Gastroesophageal sphincter (tissue), 4 donors: ENCODE results near the gene IMMP2L. TPM values are rescaled to one million over a fixed set of nuclear protein-coding genes. Genes with fewer than 3 reads are reported as not detected.

ENCODE experiments used
- ATAC-seq: fragments of 150-250 bp; one replicate; pipeline ENCODE4 v1.9.1; 2016; ENCODE audit warnings: mild to moderate bottlenecking, moderate library complexity
- H3K27ac ChIP-seq, 4 donors: fragments of 200-600 bp; sonication (generic) in 3 of 4; 1 replicate in 3 of 4; 2 replicates in 1 of 4; pipeline ENCODE4 v1.5.1; 2016 to 2019
- H3K27me3 ChIP-seq: fragments of 200-600 bp; sonication (generic); one replicate; pipeline ENCODE4 v1.5.1; 2019
- H3K36me3 ChIP-seq, 2 donors: fragments of 200-600 bp; sonication (generic); one replicate each; pipeline ENCODE4 v1.5.1; 2019; ENCODE audit warnings: control low read depth in 1 of 2
- H3K4me1 ChIP-seq, 3 donors: fragments of 200-600 bp; sonication (generic); 1 replicate in 2 of 3; 2 replicates in 1 of 3; pipeline ENCODE4 v1.5.1; 2016 to 2019; ENCODE audit warnings: control low read depth in 2 of 3
- H3K4me3 ChIP-seq, 2 donors: fragments of 200-600 bp; sonication (generic); one replicate each; pipeline ENCODE4 v1.5.1; 2019; ENCODE audit warnings: mild to moderate bottlenecking in 1 of 2, moderate library complexity in 1 of 2
- H3K9me3 ChIP-seq, 3 donors: fragments of 200-600 bp; sonication (generic); one replicate each; pipeline ENCODE4 v1.5.1; 2017 to 2019; ENCODE audit warnings: control low read depth in 2 of 3
- CTCF ChIP-seq, 4 experiments: fragments of 200-600 bp in 2 of 4; fragments of 450-650 bp in 2 of 4; sonication (generic) in 1 of 4; IDR thresholded peaks; one replicate each; pipeline ENCODE4 v1.5.1; 2017 to 2019; ENCODE audit warnings: antibody characterized with exemption in 4 of 4, mild to moderate bottlenecking in 2 of 4, moderate library complexity in 2 of 4
- EP300 ChIP-seq: sonication (generic); formaldehyde crosslinking; IDR thresholded peaks from one replicate; pipeline ENCODE4 v1.6.1; 2017; ENCODE audit warnings: antibody characterized with exemption, mild to moderate bottlenecking
- POLR2A ChIP-seq, 2 donors: fragments of 450-650 bp; IDR thresholded peaks; one replicate each; pipeline ENCODE4 v1.6.1; 2017; ENCODE audit warnings: antibody characterized with exemption in 2 of 2, mild to moderate bottlenecking in 2 of 2, moderate library complexity in 1 of 2
- POLR2AphosphoS5 ChIP-seq: sonication (generic); formaldehyde crosslinking; IDR thresholded peaks from one replicate; pipeline ENCODE4 v1.6.1; 2017; ENCODE audit warnings: antibody characterized with exemption
- WGBS, 2 donors: methylation state at CpG; one replicate each; pipeline ENCODE4 v1.1.5; 2018; ENCODE audit warnings: low coverage in 1 of 2; 5-methylcytosine and 5-hydroxymethylcytosine counted together
- total RNA-seq, 4 donors: library from RNA; depleted of rRNA; stranded (reverse); fragments of >200 nt; gene quantifications; one replicate each; pipeline ENCODE4 v1.1.0, GENCODE V29; 2016

IMMP2L gene
- total RNA-seq, 4 donors from 2014 or later: 13.6 to 38.5 (median 30.1) TPM

DNA sequence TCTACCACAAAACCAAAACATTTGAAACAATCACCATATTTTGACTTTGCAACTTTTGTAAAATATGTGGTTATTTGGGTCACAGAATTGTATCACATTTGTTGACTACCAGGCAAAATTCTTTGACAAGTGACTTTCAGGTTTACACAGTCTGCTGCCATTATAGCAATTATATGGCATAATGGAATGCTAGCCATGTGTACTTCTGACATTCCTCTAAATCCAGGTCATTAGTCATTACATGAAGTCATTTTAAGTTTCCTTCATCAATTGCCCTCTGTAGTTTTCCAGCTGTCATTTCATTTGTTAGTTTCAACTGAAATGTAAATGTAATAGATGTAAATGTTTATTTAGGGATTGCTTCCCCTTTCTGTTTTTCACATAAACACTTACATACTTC lies 137.5 kb downstream of the IMMP2L start:
- Histone ChIP-seq H3K36me3 (no peaks in the 10 kb centered on the region), H3K4me1 (no peaks in the 10 kb centered on the region), H3K27me3 (no peaks in the 10 kb centered on the region), H3K9me3 (no peaks in the 10 kb centered on the region), H3K4me3 (no peak overlapping the region), H3K27ac (no peak overlapping the region)
- no peak for TF ChIP-seq POLR2A (IDR thresholded peaks at IDR 0.05)
- TF ChIP-seq EP300: no peak
- TF ChIP-seq CTCF (IDR thresholded peaks at IDR 0.05): no peak
- TF ChIP-seq POLR2AphosphoS5: no peak
- no peak for ATAC-seq

DNA sequence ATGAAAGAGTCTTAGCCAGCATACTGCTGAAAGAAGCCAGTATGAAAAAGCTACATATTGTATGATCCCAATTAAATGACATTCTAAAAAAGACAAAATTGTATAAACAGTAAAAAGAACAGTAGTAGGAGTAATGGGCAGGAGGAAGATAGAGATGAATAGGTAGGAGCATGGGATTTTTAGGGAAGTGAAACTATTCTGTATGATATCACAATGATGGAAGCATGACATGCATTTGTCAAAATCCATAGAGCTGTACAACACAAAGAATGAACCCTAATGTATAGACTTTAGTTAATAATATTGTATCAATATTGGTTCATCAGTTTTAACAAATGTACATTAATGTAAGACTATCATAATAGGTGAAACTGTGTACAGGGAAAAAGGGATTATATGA lies 147.9 kb downstream of the IMMP2L start:
- TF ChIP-seq POLR2A (IDR thresholded peaks at IDR 0.05) (no peak), CTCF (IDR thresholded peaks at IDR 0.05) (no peak), POLR2AphosphoS5 (no peak)
- no peak overlapping the region for H3K27ac ChIP-seq
- peaks cover 0 to 5% (median 0%) of the 10 kb centered on the region in 3 donors for H3K4me1 ChIP-seq
- no peaks in the 10 kb centered on the region for H3K36me3 ChIP-seq
- no peak for ATAC-seq
- no peaks in the 10 kb centered on the region for H3K9me3 ChIP-seq
- H3K4me3 ChIP-seq: no peak overlapping the region
- H3K27me3 ChIP-seq: no peaks in the 10 kb centered on the region

GRCh38 chr7:111413739-111414138 lies 148.6 kb downstream of the IMMP2L start:
- no peak overlapping the region for H3K4me3 ChIP-seq

GRCh38 chr7:111410899-111411298 lies 151.4 kb downstream of the IMMP2L start:
- ATAC-seq: no peak
- TF ChIP-seq POLR2AphosphoS5 (no peak), EP300 (no peak), CTCF (IDR thresholded peaks at IDR 0.05) (no peak), POLR2A (IDR thresholded peaks at IDR 0.05) (no peak)
- Histone ChIP-seq H3K36me3 (no peaks in the 10 kb centered on the region), H3K27ac (no peak overlapping the region), H3K9me3 (no peaks in the 10 kb centered on the region), H3K4me1 (peaks cover 0 to 5% (median 0%) of the 10 kb centered on the region in 3 donors), H3K4me3 (no peak overlapping the region), H3K27me3 (no peaks in the 10 kb centered on the region)

More at GRCh38 chr7:111413739-111414138, 148.6 kb downstream of the IMMP2L start:
- H3K9me3 ChIP-seq: no peaks in the 10 kb centered on the region
- no peak for ATAC-seq
- peaks cover 0 to 5% (median 0%) of the 10 kb centered on the region in 3 donors for H3K4me1 ChIP-seq
- no peaks in the 10 kb centered on the region for H3K27me3 ChIP-seq
- H3K27ac ChIP-seq: no peak overlapping the region
- H3K36me3 ChIP-seq: no peaks in the 10 kb centered on the region
- WGBS, 2 donors: 71% methylated on average over 1 to 3 of the region's 3 CpGs
- TF ChIP-seq POLR2AphosphoS5 (no peak), CTCF (IDR thresholded peaks at IDR 0.05) (no peak), EP300 (no peak), POLR2A (IDR thresholded peaks at IDR 0.05) (no peak)

- no peaks in the 10 kb centered on the region for H3K36me3 ChIP-seq
- no peaks in the 10 kb centered on the region for H3K9me3 ChIP-seq
- H3K4me3 ChIP-seq: no peak overlapping the region
- no peaks in the 10 kb centered on the region for H3K27me3 ChIP-seq
- 86 to 93% methylated on average over 1 of the region's 1 CpG for WGBS, 2 donors
- H3K27ac ChIP-seq: no peak overlapping the region
- ATAC-seq: no peak
- TF ChIP-seq EP300 (no peak), POLR2AphosphoS5 (no peak), CTCF (IDR thresholded peaks at IDR 0.05) (no peak), POLR2A (IDR thresholded peaks at IDR 0.05) (no peak)
- peaks cover 0 to 5% (median 0%) of the 10 kb centered on the region in 3 donors for H3K4me1 ChIP-seq
Observed at GRCh38 chr7:111409714-111410422, 152.4 kb downstream of the IMMP2L start.
